Thyroid gland (tissue), 4 donors: Measurements from ENCODE around the gene PLCL1.

Source experiments
- CTCF ChIP-seq, 6 experiments: fragments of 200-600 bp in 3 of 6; fragments of 450-650 bp in 3 of 6; sonication (generic) in 3 of 6; IDR thresholded peaks; one replicate each; pipeline ENCODE4 v1.5.1; 2016 to 2019; ENCODE audit warnings: antibody characterized with exemption in 6 of 6, mild to moderate bottlenecking in 2 of 6, inconsistent platforms in 1 of 6, moderate library complexity in 1 of 6
- POLR2A ChIP-seq, 2 donors: fragments of 450-650 bp; IDR thresholded peaks; one replicate each; pipeline ENCODE4 v1.6.1; 2017; ENCODE audit warnings: antibody characterized with exemption in 2 of 2, mild to moderate bottlenecking in 2 of 2, moderate library complexity in 1 of 2

- TF ChIP-seq CTCF (IDR thresholded peaks at IDR 0.05) (no peak), POLR2A (IDR thresholded peaks at IDR 0.05) (no peak)
These were observed 72.6 kb downstream of the PLCL1 start for GRCh38 chr2:197877038-197877437.
